ENCODE data around the gene FBF1. TPM values are rescaled to one million over a fixed set of nuclear protein-coding genes. Genes with fewer than 3 reads are reported as not detected.

Gene FBF1
- total RNA-seq, 1 experiment from 2014 or later, result 8.3 TPM

- H3K23me2 ChIP-seq (ENCODE audit: insufficient read length, low read depth, low read length, poor library complexity, severe bottlenecking), result no peaks in the 10 kb centered on the region
- no peak overlapping the region for H3K9ac ChIP-seq (ENCODE audit: extremely low read depth, insufficient read length, low read length)
- H4K20me1 ChIP-seq (ENCODE audit: control insufficient read depth, insufficient read depth, insufficient read length), result no peaks in the 10 kb centered on the region
- TF ChIP-seq CTCF (conservative IDR thresholded peaks at IDR 0.05), result no peak
- Mint-ChIP-seq H3K4me1 (no peaks in the 10 kb centered on the region), H3K9me3 (no peaks in the 10 kb centered on the region), H3K4me3 (no peak overlapping the region), H3K36me3 (ENCODE audit: insufficient read depth in 1 of 3, low read depth in 3 of 3) (peaks cover 2 to 26% (median 11%) of the 10 kb centered on the region in 3 experiments; a peak in 6 of 7 replicates), H3K27me3 (ENCODE audit: low read depth) (no peaks in the 10 kb centered on the region), H3K27ac (peak overlapping the region in 1 of 3 experiments; percentile 61; a peak in 2 of 7 replicates)
- H2BK12ac ChIP-seq (ENCODE audit: insufficient read length, low read depth, low read length), result no peak overlapping the region
- no peak overlapping the region for H3T11ph ChIP-seq (ENCODE audit: low read length)
- no peak overlapping the region for H3K18ac ChIP-seq (ENCODE audit: insufficient read length, low read depth, low read length)
- no peak overlapping the region for H3K4me2 ChIP-seq (ENCODE audit: insufficient read depth, insufficient read length, low read length)
- no peak overlapping the region for H2AFZ ChIP-seq (ENCODE audit: low read length)
- H3K79me1 ChIP-seq (ENCODE audit: insufficient read depth, low read depth, low read length, poor library complexity, severe bottlenecking), result no peaks in the 10 kb centered on the region
- no peak overlapping the region for H3K27ac ChIP-seq (ENCODE audit: insufficient read length, low read depth, low read length)
- no peak overlapping the region for H2BK15ac ChIP-seq (ENCODE audit: low read depth, low read length)
- no peak overlapping the region for H2AK5ac ChIP-seq (ENCODE audit: insufficient read length, low read length)
- no peaks in the 10 kb centered on the region for H3K79me2 ChIP-seq (ENCODE audit: insufficient read depth, low read length)
- no CpG with 5 or more reads among the region's 18 CpGs for WGBS (ENCODE audit: extremely low coverage, insufficient read length, low lambda C conversion rate)
- H3K14ac ChIP-seq (ENCODE audit: insufficient read depth, low read length), result no peak overlapping the region
- no peak overlapping the region for H3K4ac ChIP-seq (ENCODE audit: low read depth, low read length)
- H2BK120ac ChIP-seq (ENCODE audit: low read depth, low read length, poor library complexity, severe bottlenecking), result no peak overlapping the region
- no peak overlapping the region for H2BK5ac ChIP-seq (ENCODE audit: insufficient read length, low read length)
- no peak for DNase-seq
- H4K5ac ChIP-seq (ENCODE audit: insufficient read length, low read depth, low read length), result no peak overlapping the region
- no peaks in the 10 kb centered on the region for H3K27me3 ChIP-seq (ENCODE audit: insufficient read depth, low read length)
- no peaks in the 10 kb centered on the region for H3K9me3 ChIP-seq (ENCODE audit: control insufficient read depth, low read depth, low read length)
- H4K8ac ChIP-seq (replicated peaks; ENCODE audit: insufficient read length, low read depth, low read length), result no peak overlapping the region
- H4K91ac ChIP-seq (ENCODE audit: insufficient read length, low read depth, low read length), result no peak overlapping the region
- no peaks in the 10 kb centered on the region for H3K4me1 ChIP-seq (ENCODE audit: insufficient read depth, low read length)
- no peak overlapping the region for H3K56ac ChIP-seq (ENCODE audit: insufficient read length, low read depth, low read length)
- no peak overlapping the region for H2BK20ac ChIP-seq (ENCODE audit: low read depth, low read length, poor library complexity, severe bottlenecking)
- H3K23ac ChIP-seq (ENCODE audit: insufficient read length, low read depth, low read length), result no peak overlapping the region
Observed at GRCh38 chr17:75922173-75922961, 18.5 kb downstream of the FBF1 start.

Measured in H9 (cell line).